Stomach (tissue), 9 donors: ENCODE measurements around the gene GJD4. TPM values are rescaled to one million over a fixed set of nuclear protein-coding genes. Genes with fewer than 3 reads are reported as not detected.
A peak's percentile ranks its signal among the peaks of the same experiment; 100 is the strongest.

Source experiments
- DNase-seq, 2 donors: peaks; one replicate each; pipeline versions ENCODE4 v3.0.0 to v3.0.0-alpha.2; 2013 to 2019
- H3K27ac ChIP-seq, 5 donors: fragments of 200-600 bp in 4 of 5; sonication (generic) in 4 of 5; one replicate each; pipeline ENCODE4 v1.5.1; 2013 to 2019; ENCODE audit warnings: mild to moderate bottlenecking in 1 of 5, moderate library complexity in 1 of 5
- H3K27me3 ChIP-seq, 3 donors: fragments of 200-600 bp; sonication (generic); one replicate each; pipeline ENCODE4 v1.5.1; 2017 to 2019; ENCODE audit warnings: mixed run types in 1 of 3
- H3K36me3 ChIP-seq, 4 donors: fragments of 200-600 bp; sonication (generic); 1 replicate in 3 of 4; 2 replicates in 1 of 4; pipeline ENCODE4 v1.5.1; 2016 to 2019
- H3K4me1 ChIP-seq, 4 donors: fragments of 200-600 bp; sonication (generic); one replicate each; pipeline ENCODE4 v1.5.1; 2016 to 2019
- H3K4me3 ChIP-seq, 4 donors: fragments of 200-600 bp; sonication (generic) in 3 of 4; one replicate each; pipeline ENCODE4 v1.5.1; 2016 to 2019; ENCODE audit warnings: mild to moderate bottlenecking in 1 of 4
- H3K9me3 ChIP-seq, 4 donors: fragments of 200-600 bp; sonication (generic); one replicate each; pipeline ENCODE4 v1.5.1; 2016 to 2019
- EP300 ChIP-seq: sonication (generic); formaldehyde crosslinking; IDR thresholded peaks from one replicate; pipeline ENCODE4 v1.6.1; 2017; ENCODE audit warnings: antibody characterized with exemption
- POLR2A ChIP-seq, 4 donors: fragments of 450-650 bp; IDR thresholded peaks; one replicate each; pipeline ENCODE4 v1.6.1; 2016; ENCODE audit warnings: antibody characterized with exemption in 4 of 4, control low read depth in 2 of 4, mild to moderate bottlenecking in 1 of 4, moderate library complexity in 1 of 4
- POLR2AphosphoS5 ChIP-seq, 3 donors: sonication (generic); formaldehyde crosslinking; IDR thresholded peaks; one replicate each; pipeline ENCODE4 v1.6.1; 2016; ENCODE audit warnings: antibody characterized with exemption in 3 of 3
- WGBS, 5 donors: extraction: QIAGEN DNeasy Blood & Tissue Kit in 3 of 5; methylation state at CpG; one replicate each; pipeline versions ENCODE4 v1.1.5 to v1.1.7; 2013 to 2018; 5-methylcytosine and 5-hydroxymethylcytosine counted together
- intact Hi-C: fragments of 100-400 bp; cut with DNase I; formaldehyde crosslinking; loops from one replicate; pipeline ENCODE4 v1.15.1; 2023; ENCODE audit warnings: low total_unique reads
- polyA plus RNA-seq, 3 donors: library from polyadenylated mRNA; stranded (reverse); fragments of 200-250 nt; gene quantifications; one replicate each; pipeline ENCODE4 v1.2.3, GENCODE V29; 2013
- total RNA-seq, 5 donors: library from RNA; depleted of rRNA; stranded (reverse); fragments of >200 nt; gene quantifications; one replicate each; pipeline versions ENCODE4 v1.1.0 to v1.2.3, GENCODE V29; 2014 to 2016
- TF ChIP-seq, protein P1 (sequence below), 7 experiments: fragments of 450-650 bp in 4 of 7; fragments of 200-600 bp in 3 of 7; sonication (generic) in 3 of 7; IDR thresholded peaks; one replicate each; pipeline ENCODE4 v1.5.1; 2016 to 2019; ENCODE audit warnings: antibody characterized with exemption in 7 of 7, control low read depth in 2 of 7, mild to moderate bottlenecking in 1 of 7
- donor health status: healthy with polysubstance abuse.
- donor health status: Bipolar disorder and iron deficiency.
- donor health status: healthy.

Gene GJD4
- total and polyA plus RNA-seq, 8 donors = not detected

- intact Hi-C loops = no loop called here
- H3K27me3 ChIP-seq = peaks cover 0 to 81% (median 21%) of the 10 kb centered on the region in 3 donors
- DNase-seq = peak in 1 of 2 donors; percentile 48
Observed at GRCh38 chr10:35607475-35608327, 2.6 kb downstream of the GJD4 start.

DNA sequence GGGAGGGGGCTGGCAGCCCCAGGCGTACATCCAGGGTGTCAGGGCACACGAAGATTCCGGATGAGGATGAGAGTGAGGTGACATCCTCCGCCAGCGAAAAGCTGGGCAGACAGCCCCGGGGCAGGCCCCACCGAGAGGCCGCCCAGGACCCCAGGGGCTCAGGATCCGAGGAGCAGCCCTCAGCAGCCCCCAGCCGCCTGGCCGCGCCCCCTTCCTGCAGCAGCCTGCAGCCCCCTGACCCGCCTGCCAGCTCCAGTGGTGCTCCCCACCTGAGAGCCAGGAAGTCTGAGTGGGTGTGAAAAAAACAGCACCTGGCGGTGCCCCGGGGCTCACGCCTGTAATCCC, 3.2 kb downstream of the GJD4 start:
- H3K9me3 ChIP-seq = peaks cover 0 to 7% (median 0%) of the 10 kb centered on the region in 4 donors
- H3K27ac ChIP-seq = no peak overlapping the region
- H3K4me1 ChIP-seq = peaks cover 11 to 13% (median 12%) of the 10 kb centered on the region in 4 donors
- intact Hi-C loops = no loop called here
- WGBS, 5 donors = 67 to 92% (median 75%) methylated on average over 3 to 16 of the region's 16 CpGs
- H3K27me3 ChIP-seq = peaks cover 0 to 82% (median 21%) of the 10 kb centered on the region in 3 donors
- TF ChIP-seq POLR2AphosphoS5 (IDR thresholded peaks at IDR 0.05) (no peak), EP300 (no peak), POLR2A (IDR thresholded peaks at IDR 0.05) (no peak)
- TF ChIP-seq, protein P1, sequence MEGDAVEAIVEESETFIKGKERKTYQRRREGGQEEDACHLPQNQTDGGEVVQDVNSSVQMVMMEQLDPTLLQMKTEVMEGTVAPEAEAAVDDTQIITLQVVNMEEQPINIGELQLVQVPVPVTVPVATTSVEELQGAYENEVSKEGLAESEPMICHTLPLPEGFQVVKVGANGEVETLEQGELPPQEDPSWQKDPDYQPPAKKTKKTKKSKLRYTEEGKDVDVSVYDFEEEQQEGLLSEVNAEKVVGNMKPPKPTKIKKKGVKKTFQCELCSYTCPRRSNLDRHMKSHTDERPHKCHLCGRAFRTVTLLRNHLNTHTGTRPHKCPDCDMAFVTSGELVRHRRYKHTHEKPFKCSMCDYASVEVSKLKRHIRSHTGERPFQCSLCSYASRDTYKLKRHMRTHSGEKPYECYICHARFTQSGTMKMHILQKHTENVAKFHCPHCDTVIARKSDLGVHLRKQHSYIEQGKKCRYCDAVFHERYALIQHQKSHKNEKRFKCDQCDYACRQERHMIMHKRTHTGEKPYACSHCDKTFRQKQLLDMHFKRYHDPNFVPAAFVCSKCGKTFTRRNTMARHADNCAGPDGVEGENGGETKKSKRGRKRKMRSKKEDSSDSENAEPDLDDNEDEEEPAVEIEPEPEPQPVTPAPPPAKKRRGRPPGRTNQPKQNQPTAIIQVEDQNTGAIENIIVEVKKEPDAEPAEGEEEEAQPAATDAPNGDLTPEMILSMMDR (IDR thresholded peaks at IDR 0.05) = no peak
- H3K36me3 ChIP-seq = no peaks in the 10 kb centered on the region
- peak overlapping the region; percentile 44 to 53 (median 48) for H3K4me3 ChIP-seq
- DNase-seq = no peak

More at GRCh38 chr10:35607475-35608327, 2.6 kb downstream of the GJD4 start:
- 7 to 23% (median 10%) methylated on average over 27 to 78 of the region's 78 CpGs for WGBS, 5 donors
- peaks cover 11 to 13% (median 12%) of the 10 kb centered on the region in 4 donors for H3K4me1 ChIP-seq
- H3K27ac ChIP-seq = no peak overlapping the region
- no peak for TF ChIP-seq POLR2AphosphoS5 (IDR thresholded peaks at IDR 0.05)
- TF ChIP-seq, protein P1 (IDR thresholded peaks at IDR 0.05) = no peak
- no peak for TF ChIP-seq EP300
- TF ChIP-seq POLR2A (IDR thresholded peaks at IDR 0.05) = no peak
- peaks cover 0 to 7% (median 0%) of the 10 kb centered on the region in 4 donors for H3K9me3 ChIP-seq
- peak overlapping the region; percentile 44 to 53 (median 48) for H3K4me3 ChIP-seq
- H3K36me3 ChIP-seq = no peaks in the 10 kb centered on the region

DNA sequence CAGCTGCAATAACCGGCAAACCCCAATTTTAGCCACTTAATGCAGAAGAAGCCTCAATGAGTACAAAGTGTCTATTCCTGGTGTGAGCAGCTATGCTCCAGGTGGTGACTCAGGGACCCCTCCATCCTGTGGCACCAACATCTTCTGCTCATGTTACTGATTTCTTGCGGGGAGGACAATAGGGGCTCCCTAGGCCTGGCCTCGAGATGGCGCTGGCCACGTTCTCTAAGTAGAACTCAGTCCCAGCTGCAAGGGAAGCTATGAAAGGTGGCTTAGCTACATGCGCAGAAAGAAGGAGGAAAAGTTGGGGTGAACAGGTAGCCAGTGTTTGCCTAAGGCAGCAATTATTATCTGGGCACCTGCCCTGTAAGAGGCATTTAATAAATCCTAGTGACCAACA, 6.6 kb downstream of the GJD4 start:
- H3K9me3 ChIP-seq = peaks cover 0 to 7% (median 0%) of the 10 kb centered on the region in 4 donors
- intact Hi-C loops = no loop called here
- TF ChIP-seq, protein P1 (IDR thresholded peaks at IDR 0.05) = no peak
- no peak for TF ChIP-seq EP300
- TF ChIP-seq POLR2A (IDR thresholded peaks at IDR 0.05) = no peak
- TF ChIP-seq POLR2AphosphoS5 (IDR thresholded peaks at IDR 0.05) = no peak

DNA sequence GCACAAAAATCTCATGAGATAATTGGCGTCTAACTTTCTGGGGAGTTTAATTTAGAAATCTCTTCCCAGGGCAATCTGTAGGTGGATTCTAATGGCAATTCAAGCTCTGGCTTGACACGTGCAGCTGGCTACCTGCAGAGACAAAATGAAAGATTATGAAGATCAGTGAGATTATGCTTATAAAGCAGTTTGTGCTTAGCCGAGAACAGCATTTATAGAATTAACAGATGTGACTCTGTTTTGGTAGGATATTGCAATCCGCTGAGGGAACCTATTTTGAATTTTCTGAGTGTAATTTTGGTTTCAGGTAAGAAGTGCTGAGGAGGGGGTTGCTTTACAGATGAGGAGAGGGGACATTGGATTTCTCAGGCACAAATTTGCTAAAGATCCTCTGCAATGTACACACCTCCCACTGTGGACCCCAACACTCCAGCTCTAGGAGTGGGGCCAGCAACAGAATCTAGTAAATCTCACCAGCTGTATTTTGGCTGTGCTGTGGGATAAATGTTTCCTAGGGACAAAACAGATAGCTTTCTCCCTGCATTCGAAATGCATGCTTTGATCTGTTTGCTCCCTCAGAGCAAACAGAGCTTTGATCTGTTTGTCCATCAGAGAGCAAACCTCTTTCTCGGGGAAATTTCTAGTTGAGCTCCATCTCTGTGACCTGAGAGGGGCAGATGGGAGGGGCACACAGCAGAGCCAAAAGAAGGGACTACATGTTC, 7.4 kb downstream of the GJD4 start:
- TF ChIP-seq POLR2AphosphoS5 (IDR thresholded peaks at IDR 0.05) (no peak), EP300 (no peak)
- peaks cover 8 to 9% (median 8%) of the 10 kb centered on the region in 4 donors for H3K4me1 ChIP-seq
- intact Hi-C loops = no loop called here
- no peak for DNase-seq
- no peak overlapping the region for H3K27ac ChIP-seq
- H3K27me3 ChIP-seq = peaks cover 0 to 62% (median 11%) of the 10 kb centered on the region in 3 donors
- H3K36me3 ChIP-seq = no peaks in the 10 kb centered on the region
- WGBS, 5 donors = 41 to 51% (median 47%) methylated on average over 6 of the region's 6 CpGs
- H3K9me3 ChIP-seq = peaks cover 0 to 7% (median 0%) of the 10 kb centered on the region in 4 donors
- no peak overlapping the region for H3K4me3 ChIP-seq

More for the DNA sequence above, 6.6 kb downstream of the GJD4 start:
- Histone ChIP-seq H3K4me3 (no peak overlapping the region), H3K36me3 (no peaks in the 10 kb centered on the region), H3K27ac (no peak overlapping the region), H3K4me1 (peaks cover 11 to 13% (median 12%) of the 10 kb centered on the region in 4 donors), H3K27me3 (peaks cover 0 to 70% (median 16%) of the 10 kb centered on the region in 3 donors)
- DNase-seq = no peak
- 74 to 90% (median 85%) methylated on average over 6 of the region's 6 CpGs for WGBS, 5 donors
